ENCODE data around the gene COMT. TPM values are rescaled to one million over a fixed set of nuclear protein-coding genes. Genes with fewer than 3 reads are reported as not detected.
A peak's percentile ranks its signal among the peaks of the same experiment; 100 is the strongest.

Gene COMT
- total and polyA plus RNA-seq, 9 of the 15 experiments (the other 6 are each of a cell fraction or from before 2014, with no cell fraction given), result 12.5 to 351 (median 155) TPM

DNA sequence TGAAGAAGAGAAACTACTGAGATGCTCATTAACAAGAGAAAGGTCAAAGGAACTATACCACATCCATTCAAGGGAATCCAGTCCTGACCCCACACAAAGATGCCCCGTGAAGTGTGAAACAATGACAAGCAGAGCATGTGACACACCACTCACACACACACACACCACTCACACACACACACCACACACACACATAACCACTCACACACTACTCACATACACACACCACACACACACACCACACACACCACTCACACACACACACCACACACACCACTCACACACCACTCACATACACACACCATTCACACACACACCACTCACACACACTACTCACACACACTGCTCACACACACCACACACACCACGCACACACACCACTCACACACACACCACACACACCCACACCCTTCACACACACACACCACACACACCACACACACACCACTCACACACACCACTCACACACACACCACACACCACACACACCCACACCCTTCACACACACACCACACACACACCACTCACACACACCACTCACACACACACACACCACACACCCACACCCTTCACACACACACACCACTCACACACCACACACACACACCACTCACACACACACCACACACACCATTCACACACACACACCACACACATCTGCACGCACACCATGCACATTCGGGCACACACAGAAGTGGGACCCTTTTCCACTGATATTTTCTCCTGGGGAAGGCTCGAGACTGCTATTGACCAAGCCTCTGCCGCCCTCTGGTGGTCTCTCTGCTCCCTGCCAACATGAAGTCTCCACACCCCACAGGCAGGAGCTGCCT lies 32.0 kb upstream of the COMT start (continued):
- TF ChIP-seq JUND (IDR thresholded peaks at IDR 0.05; ENCODE audit: borderline replicate concordance, low read depth, low read length), result peak; percentile 83
- peak; percentile 79; the same call in 2 of the 3 replicates for TF ChIP-seq JUND (tag; IDR thresholded peaks at IDR 0.05; ENCODE audit: borderline replicate concordance, low read depth, low read length)
- TF ChIP-seq ID3 (CRISPR knock-in tag; IDR thresholded peaks at IDR 0.05), result no peak
- TF ChIP-seq ID3 (tag; IDR thresholded peaks at IDR 0.05), result peak; percentile 85
- TF ChIP-seq YBX1 (IDR thresholded peaks at IDR 0.05), result peak; percentile 98
- TF ChIP-seq NELFE (IDR thresholded peaks at IDR 0.05; ENCODE audit: insufficient read depth, insufficient read length), result no peak
- peak; percentile 56; the same call in 1 of the 2 replicates for TF ChIP-seq ZNF384 (IDR thresholded peaks at IDR 0.05; ENCODE audit: low read depth, low read length)
- TF ChIP-seq CREM (IDR thresholded peaks at IDR 0.05; ENCODE audit: low read depth), result no peak
- peak; percentile 71 to 86; a peak in 3 of 4 replicates for TF ChIP-seq RCOR1 (IDR thresholded peaks at IDR 0.05; ENCODE audit: borderline replicate concordance in 1 of 2, low read depth in 2 of 2, low read length in 2 of 2)
- TF ChIP-seq MEF2A (IDR thresholded peaks at IDR 0.05; ENCODE audit: control insufficient read depth, low read depth, low read length), result no peak
- TF ChIP-seq ZFP36 (IDR thresholded peaks at IDR 0.05; ENCODE audit: low read depth, low read length, partially characterized antibody), result peak; percentile 52
- TF ChIP-seq FOSL1 (tag; conservative IDR thresholded peaks at IDR 0.05), result no peak
- TF ChIP-seq SP1 (CRISPR knock-in tag; IDR thresholded peaks at IDR 0.05), result no peak
- peak; percentile 99 for TF ChIP-seq SMARCA5 (IDR thresholded peaks at IDR 0.05)
- TF ChIP-seq, protein P1, sequence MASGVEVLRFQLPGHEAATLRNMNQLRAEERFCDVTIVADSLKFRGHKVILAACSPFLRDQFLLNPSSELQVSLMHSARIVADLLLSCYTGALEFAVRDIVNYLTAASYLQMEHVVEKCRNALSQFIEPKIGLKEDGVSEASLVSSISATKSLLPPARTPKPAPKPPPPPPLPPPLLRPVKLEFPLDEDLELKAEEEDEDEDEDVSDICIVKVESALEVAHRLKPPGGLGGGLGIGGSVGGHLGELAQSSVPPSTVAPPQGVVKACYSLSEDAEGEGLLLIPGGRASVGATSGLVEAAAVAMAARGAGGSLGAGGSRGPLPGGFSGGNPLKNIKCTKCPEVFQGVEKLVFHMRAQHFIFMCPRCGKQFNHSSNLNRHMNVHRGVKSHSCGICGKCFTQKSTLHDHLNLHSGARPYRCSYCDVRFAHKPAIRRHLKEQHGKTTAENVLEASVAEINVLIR (CRISPR knock-in tag; IDR thresholded peaks at IDR 0.05), result no peak; the same call in 1 of the 2 replicates
- 0 out of 2 replicates have a peak, but pooled peaks have one; percentile 36 for TF ChIP-seq ZNF133 (CRISPR knock-in tag; IDR thresholded peaks at IDR 0.05)
- TF ChIP-seq HMG20A (CRISPR knock-in tag; conservative IDR thresholded peaks at IDR 0.05), result no peak
- peak; percentile 52; the same call in 1 of the 2 replicates for TF ChIP-seq ZNF407 (IDR thresholded peaks at IDR 0.05; ENCODE audit: low read depth)
- TF ChIP-seq HMGN3 (IDR thresholded peaks at IDR 0.05; ENCODE audit: borderline replicate concordance, extremely low read depth, insufficient read length, low read depth, low read length), result no peak
